ENCODE data around the gene RASGRF1. TPM values are rescaled to one million over a fixed set of nuclear protein-coding genes. Genes with fewer than 3 reads are reported as not detected.

The RASGRF1 gene
- total and polyA plus RNA-seq, 9 of the 15 experiments (the other 6 are each of a cell fraction or from before 2014, with no cell fraction given), result 0.03 to 0.58 (median 0.06) TPM; not detected in 1

GRCh38 chr15:78930577-78931388, 159.8 kb downstream of the RASGRF1 start (continued):
- no peak for TF ChIP-seq MBD1 (CRISPR knock-in tag; IDR thresholded peaks at IDR 0.05)
- no peak for TF ChIP-seq NFIX (CRISPR knock-in tag; IDR thresholded peaks at IDR 0.05; ENCODE audit: low read depth)
- no peak for TF ChIP-seq ZBTB49 (CRISPR knock-in tag; IDR thresholded peaks at IDR 0.05; ENCODE audit: borderline replicate concordance)
- no peak for TF ChIP-seq CBX5 (IDR thresholded peaks at IDR 0.05; ENCODE audit: borderline replicate concordance, low read depth)
- peak; percentile 81 for TF ChIP-seq ZNF592 (IDR thresholded peaks at IDR 0.05)
- TF ChIP-seq GATA2 (CRISPR knock-in tag; IDR thresholded peaks at IDR 0.05), result peak; percentile 47; the same call in 1 of the 2 replicates
- TF ChIP-seq ATF1 (CRISPR knock-in tag; IDR thresholded peaks at IDR 0.05), result no peak
- TF ChIP-seq ATF1 (tag; IDR thresholded peaks at IDR 0.05), result no peak
- TF ChIP-seq SRSF1 (IDR thresholded peaks at IDR 0.05; ENCODE audit: low read depth, low read length), result no peak
- TF ChIP-seq NONO (IDR thresholded peaks at IDR 0.05; ENCODE audit: low read depth in 2 of 2, low read length in 1 of 2), result no peak
- TF ChIP-seq MTA3 (IDR thresholded peaks at IDR 0.05; ENCODE audit: borderline replicate concordance), result no peak
- no peak for TF ChIP-seq SAP30 (IDR thresholded peaks at IDR 0.05; ENCODE audit: borderline replicate concordance, insufficient read depth, low read depth, low read length, poor library complexity, severe bottlenecking)
- TF ChIP-seq ZBTB34 (CRISPR knock-in tag; IDR thresholded peaks at IDR 0.05), result no peak
- TF ChIP-seq ZNF639 (CRISPR knock-in tag; conservative IDR thresholded peaks at IDR 0.05 in 1 of 2, IDR thresholded peaks at IDR 0.05 in 1 of 2), result peak in 1 of 2 experiments; percentile 73; a peak in 2 of 4 replicates
